Measurements from ENCODE around the gene ITPKB. TPM values are rescaled to one million over a fixed set of nuclear protein-coding genes. Genes with fewer than 3 reads are reported as not detected.

ITPKB gene
- total RNA-seq, 2 experiments from 2014 or later: 31.0 to 31.9 TPM

GRCh38 chr1:226738421-226738994, 574 bp downstream of the ITPKB start:
- no peaks in the 10 kb centered on the region for H3K27me3 Mint-ChIP-seq
- ATAC-seq (peak; percentile 19), DNase-seq (peak; percentile 67)
- H3K36me3 Mint-ChIP-seq (ENCODE audit: low read depth): peaks cover 32% of the 10 kb centered on the region
- ChIA-PET CTCF (interaction anchor here (1.2 to 2.1 kb wide), 7 partner anchors 8 to 89 kb away, joined by 4 to 8 read pairs (median 5); no protein-coding TSS in a partner anchor), POLR2A (interaction anchor here (0.6 to 1.3 kb wide), 2 partner anchors 12 to 91 kb away, joined by 3 to 4 read pairs; no protein-coding TSS in a partner anchor)
- H3K9me3 Mint-ChIP-seq (ENCODE audit: low read depth): no peaks in the 10 kb centered on the region
- H3K27ac Mint-ChIP-seq: peak overlapping the region; percentile 95
- H3K4me3 Mint-ChIP-seq: peak overlapping the region; percentile 88
- peaks cover 39% of the 10 kb centered on the region for H3K4me1 Mint-ChIP-seq
- intact Hi-C loops (cut with DNase I, micrococcal nuclease): loop anchor here (1.0 to 10.0 kb wide), 10 partner anchors 36 to 674 kb away; partner anchors contain the start of genes H3-3A (in 1 of the 2) and PARP1 (in 1 of the 2)

- H3K27me3 Mint-ChIP-seq: no peaks in the 10 kb centered on the region
- no peaks in the 10 kb centered on the region for H3K9me3 Mint-ChIP-seq (ENCODE audit: low read depth)
- H3K4me3 Mint-ChIP-seq: peak overlapping the region; percentile 88
- peaks cover 41% of the 10 kb centered on the region for H3K4me1 Mint-ChIP-seq
- peak overlapping the region; percentile 85 for H3K27ac Mint-ChIP-seq
- ATAC-seq (peak; percentile 18), DNase-seq (peak; percentile 71)
- intact Hi-C loops (cut with DNase I, micrococcal nuclease): loop anchor here (1.0 to 10.0 kb wide), 13 partner anchors 35 to 673 kb away; partner anchors contain the start of genes H3-3A (in 1 of the 2) and PARP1 (in 1 of the 2)
- CTCF ChIA-PET: interaction anchor here (0.5 to 1.9 kb wide), 5 partner anchors 23 to 129 kb away, joined by 3 to 5 read pairs (median 4); no protein-coding TSS in a partner anchor
- POLR2A ChIA-PET: no interaction called here
- peaks cover 35% of the 10 kb centered on the region for H3K36me3 Mint-ChIP-seq (ENCODE audit: low read depth)
Measured at GRCh38 chr1:226737819-226738420, 1.2 kb downstream of the ITPKB start.

GRCh38 chr1:226736908-226737818, 1.9 kb downstream of the ITPKB start:
- DNase-seq (peak; percentile 79), ATAC-seq (peak; percentile 46)
- no peaks in the 10 kb centered on the region for H3K27me3 Mint-ChIP-seq
- no peaks in the 10 kb centered on the region for H3K9me3 Mint-ChIP-seq (ENCODE audit: low read depth)
- POLR2A ChIA-PET: interaction anchor here (1.0 to 1.1 kb wide), 4 partner anchors 36 to 146 kb away, joined by 3 to 4 read pairs (median 4); no protein-coding TSS in a partner anchor
- H3K27ac Mint-ChIP-seq: peak overlapping the region; percentile 85
- H3K4me3 Mint-ChIP-seq: peak overlapping the region; percentile 88
- peaks cover 38% of the 10 kb centered on the region for H3K36me3 Mint-ChIP-seq (ENCODE audit: low read depth)
- peaks cover 42% of the 10 kb centered on the region for H3K4me1 Mint-ChIP-seq
- intact Hi-C loops (cut with DNase I, micrococcal nuclease): loop anchor here (1.0 to 10.0 kb wide), 7 partner anchors 35 to 672 kb away; partner anchors contain the start of genes H3-3A (in 1 of the 2) and PARP1 (in 1 of the 2)
- CTCF ChIA-PET: interaction anchor here (0.5 to 1.8 kb wide), 10 partner anchors 15 to 128 kb away, joined by 3 to 6 read pairs (median 3); no protein-coding TSS in a partner anchor

GRCh38 chr1:226736001-226736907, 2.8 kb downstream of the ITPKB start:
- peaks cover 42% of the 10 kb centered on the region for H3K36me3 Mint-ChIP-seq (ENCODE audit: low read depth)
- no peaks in the 10 kb centered on the region for H3K9me3 Mint-ChIP-seq (ENCODE audit: low read depth)
- intact Hi-C loops (cut with DNase I, micrococcal nuclease): loop anchor here (2.0 to 10.0 kb wide), 5 partner anchors 34 to 671 kb away; partner anchors contain the start of genes H3-3A (in 1 of the 2) and PARP1 (in 1 of the 2)
- DNase-seq (peak; percentile 49), ATAC-seq (no peak)
- H3K4me1 Mint-ChIP-seq: peaks cover 46% of the 10 kb centered on the region
- ChIA-PET CTCF (interaction anchor here (0.6 to 1.8 kb wide), 8 partner anchors 14 to 110 kb away, joined by 3 to 6 read pairs (median 3); no protein-coding TSS in a partner anchor), POLR2A (interaction anchor here (0.5 to 1.1 kb wide), 5 partner anchors 35 to 147 kb away, joined by 3 to 8 read pairs (median 4); no protein-coding TSS in a partner anchor)
- H3K27me3 Mint-ChIP-seq: no peaks in the 10 kb centered on the region
- peak overlapping the region; percentile 74 for H3K27ac Mint-ChIP-seq
- peak overlapping the region; percentile 88 for H3K4me3 Mint-ChIP-seq

- Mint-ChIP-seq H3K4me1 (peaks cover 48% of the 10 kb centered on the region), H3K4me3 (peak overlapping the region; percentile 88), H3K9me3 (ENCODE audit: low read depth) (no peaks in the 10 kb centered on the region), H3K27me3 (no peaks in the 10 kb centered on the region), H3K36me3 (ENCODE audit: low read depth) (peaks cover 49% of the 10 kb centered on the region), H3K27ac (peak overlapping the region; percentile 69)
- intact Hi-C loops (cut with DNase I, micrococcal nuclease): loop anchor here (5.0 to 10.0 kb wide), 4 partner anchors 33 to 671 kb away; partner anchors contain the start of genes H3-3A (in 1 of the 2) and PARP1 (in 1 of the 2)
- ATAC-seq: no peak
- POLR2A ChIA-PET: interaction anchor here (0.5 kb wide), 1 partner anchor 97 kb away, joined by 8 read pairs; no protein-coding TSS in a partner anchor
- CTCF ChIA-PET: interaction anchor here (0.6 to 2.0 kb wide), 9 partner anchors 13 to 109 kb away, joined by 3 to 6 read pairs (median 4); no protein-coding TSS in a partner anchor
- DNase-seq: no peak
Measured at GRCh38 chr1:226735576-226735975, 3.5 kb downstream of the ITPKB start.

- ChIA-PET CTCF (interaction anchor here (0.6 to 2.0 kb wide), 8 partner anchors 12 to 162 kb away, joined by 3 to 5 read pairs (median 3); no protein-coding TSS in a partner anchor), POLR2A (no interaction called here)
- Mint-ChIP-seq H3K4me1 (peaks cover 50% of the 10 kb centered on the region), H3K36me3 (ENCODE audit: low read depth) (peaks cover 57% of the 10 kb centered on the region), H3K27me3 (no peaks in the 10 kb centered on the region), H3K27ac (peak overlapping the region; percentile 69), H3K4me3 (peak overlapping the region; percentile 88), H3K9me3 (ENCODE audit: low read depth) (no peaks in the 10 kb centered on the region)
- DNase-seq (no peak), ATAC-seq (no peak)
- intact Hi-C loops (cut with DNase I, micrococcal nuclease): loop anchor here (5.0 to 10.0 kb wide), 4 partner anchors 32 to 670 kb away; partner anchors contain the start of genes H3-3A (in 1 of the 2) and PARP1 (in 1 of the 2)
Measured at GRCh38 chr1:226734611-226735153, 4.4 kb downstream of the ITPKB start.

- peak overlapping the region; percentile 88 for H3K4me3 Mint-ChIP-seq
- CTCF ChIA-PET: interaction anchor here (0.7 to 2.0 kb wide), 10 partner anchors 11 to 100 kb away, joined by 3 to 5 read pairs (median 3); no protein-coding TSS in a partner anchor
- no peak for ATAC-seq
- H3K27me3 Mint-ChIP-seq: no peaks in the 10 kb centered on the region
- H3K9me3 Mint-ChIP-seq (ENCODE audit: low read depth): no peaks in the 10 kb centered on the region
- DNase-seq: no peak
- intact Hi-C loops (cut with DNase I, micrococcal nuclease): loop anchor here in 1 of 2 experiments (10.0 kb wide), 1 partner anchor 669 kb away; the partner anchor contains the start of gene H3-3A
- H3K36me3 Mint-ChIP-seq (ENCODE audit: low read depth): peaks cover 62% of the 10 kb centered on the region
- H3K27ac Mint-ChIP-seq: peak overlapping the region; percentile 69
- peaks cover 56% of the 10 kb centered on the region for H3K4me1 Mint-ChIP-seq
- POLR2A ChIA-PET: interaction anchor here (0.6 kb wide), 1 partner anchor 75 kb away, joined by 4 read pairs; no protein-coding TSS in a partner anchor
Measured at GRCh38 chr1:226733876-226734275, 5.2 kb downstream of the ITPKB start.

GRCh38 chr1:226733304-226733703, 5.8 kb downstream of the ITPKB start:
- no peaks in the 10 kb centered on the region for H3K27me3 Mint-ChIP-seq
- peaks cover 62% of the 10 kb centered on the region for H3K4me1 Mint-ChIP-seq
- H3K27ac Mint-ChIP-seq: peak overlapping the region; percentile 69
- DNase-seq (peak; percentile 46), ATAC-seq (no peak)
- ChIA-PET CTCF (interaction anchor here (0.7 to 1.1 kb wide), 6 partner anchors 9 to 100 kb away, joined by 3 to 4 read pairs (median 4); no protein-coding TSS in a partner anchor), POLR2A (interaction anchor here (0.6 to 0.8 kb wide), 3 partner anchors 25 to 75 kb away, joined by 3 to 4 read pairs (median 4); no protein-coding TSS in a partner anchor)
- no peaks in the 10 kb centered on the region for H3K9me3 Mint-ChIP-seq (ENCODE audit: low read depth)
- H3K4me3 Mint-ChIP-seq: peak overlapping the region; percentile 88
- peaks cover 68% of the 10 kb centered on the region for H3K36me3 Mint-ChIP-seq (ENCODE audit: low read depth)
- intact Hi-C loops (cut with DNase I, micrococcal nuclease): loop anchor here in 1 of 2 experiments (10.0 kb wide), 1 partner anchor 669 kb away; the partner anchor contains the start of gene H3-3A

GRCh38 chr1:226732856-226733291, 6.2 kb downstream of the ITPKB start:
- Mint-ChIP-seq H3K36me3 (ENCODE audit: low read depth) (peaks cover 72% of the 10 kb centered on the region), H3K4me1 (peaks cover 66% of the 10 kb centered on the region)

More at GRCh38 chr1:226732856-226733291, 6.2 kb downstream of the ITPKB start:
- DNase-seq: no peak
- Mint-ChIP-seq H3K27me3 (no peaks in the 10 kb centered on the region), H3K9me3 (ENCODE audit: low read depth) (no peaks in the 10 kb centered on the region), H3K4me3 (peak overlapping the region; percentile 88), H3K27ac (peak overlapping the region; percentile 69)
- ATAC-seq: peak; percentile 10
- intact Hi-C loops (cut with DNase I, micrococcal nuclease): loop anchor here in 1 of 2 experiments (10.0 kb wide), 1 partner anchor 668 kb away; the partner anchor contains the start of gene H3-3A
- CTCF ChIA-PET: interaction anchor here (0.7 to 1.1 kb wide), 6 partner anchors 9 to 99 kb away, joined by 3 to 4 read pairs (median 4); no protein-coding TSS in a partner anchor
- POLR2A ChIA-PET: interaction anchor here (0.6 to 0.8 kb wide), 2 partner anchors 24 to 37 kb away, joined by 3 to 4 read pairs; no protein-coding TSS in a partner anchor
